GM19238 (cell line): ENCODE measurements around the gene MEGF6.

Experiments
- DNase-seq: peaks from one replicate; pipeline ENCODE4 v3.0.0; 2011; ENCODE audit warnings: low spot score; ENCODE audit not compliant: insufficient read length

The MEGF6 gene

DNA sequence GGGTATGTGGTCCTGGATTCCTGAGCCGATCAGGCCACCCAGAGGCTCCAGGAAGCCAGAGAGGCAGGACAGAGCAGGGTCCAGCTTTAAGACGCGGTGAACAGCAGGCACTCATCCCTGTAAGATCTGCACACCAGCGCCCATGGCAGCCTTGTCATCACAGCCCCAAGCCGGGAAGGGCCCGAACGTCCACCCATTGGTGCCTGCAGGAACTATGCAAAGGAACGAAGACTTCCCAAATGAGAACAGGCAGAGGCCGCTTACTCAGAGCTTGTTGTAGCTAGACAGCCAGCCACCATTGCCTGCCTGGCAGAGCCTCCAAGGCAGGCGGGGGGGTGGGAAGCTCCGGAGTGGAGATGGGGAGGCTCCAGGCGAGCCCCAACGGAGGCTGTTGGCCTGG is 169.0 kb downstream of the MEGF6 start:
- no peak for DNase-seq

DNA sequence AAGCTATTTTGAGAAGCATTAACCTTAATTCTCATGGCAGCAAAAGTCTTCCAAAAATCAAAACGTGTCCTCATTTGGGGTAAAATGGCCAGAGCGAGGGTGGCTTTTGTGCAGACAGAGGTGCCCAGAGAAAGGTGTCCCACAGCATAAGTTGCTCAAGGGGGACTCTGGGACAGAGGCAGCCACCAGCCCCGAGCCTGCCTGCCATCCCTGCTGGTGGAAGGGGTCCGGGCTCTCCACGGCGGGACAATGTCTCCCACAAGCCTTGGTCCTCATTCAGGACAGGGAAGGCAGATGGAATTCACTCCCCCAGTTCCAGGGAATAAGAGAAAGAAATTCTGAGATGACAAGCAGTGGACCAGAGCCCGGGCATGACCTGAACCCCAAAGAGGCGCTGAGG is 169.4 kb downstream of the MEGF6 start:
- DNase-seq: no peak

DNA sequence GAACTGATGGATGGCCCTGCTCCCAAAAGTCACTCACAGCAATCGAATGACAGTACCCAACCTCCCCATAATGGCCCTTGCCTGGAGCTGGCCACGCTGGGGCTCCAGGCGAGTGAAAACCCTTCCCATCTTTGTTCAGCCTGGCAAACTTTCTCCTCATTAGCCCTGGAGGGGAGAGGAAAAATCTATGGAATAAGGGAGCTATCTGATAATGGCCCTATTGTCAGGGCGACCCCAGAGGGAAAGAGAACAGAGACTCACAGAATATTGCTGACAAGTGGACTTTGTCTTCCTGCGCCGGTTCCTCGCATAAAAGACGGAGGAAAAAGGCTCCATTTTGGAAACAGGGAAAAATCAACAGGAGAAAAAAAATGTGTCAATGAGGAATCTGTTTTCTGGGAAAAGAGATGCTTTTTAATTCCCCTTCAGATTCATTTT is 169.9 kb downstream of the MEGF6 start:
- DNase-seq: no peak

DNA sequence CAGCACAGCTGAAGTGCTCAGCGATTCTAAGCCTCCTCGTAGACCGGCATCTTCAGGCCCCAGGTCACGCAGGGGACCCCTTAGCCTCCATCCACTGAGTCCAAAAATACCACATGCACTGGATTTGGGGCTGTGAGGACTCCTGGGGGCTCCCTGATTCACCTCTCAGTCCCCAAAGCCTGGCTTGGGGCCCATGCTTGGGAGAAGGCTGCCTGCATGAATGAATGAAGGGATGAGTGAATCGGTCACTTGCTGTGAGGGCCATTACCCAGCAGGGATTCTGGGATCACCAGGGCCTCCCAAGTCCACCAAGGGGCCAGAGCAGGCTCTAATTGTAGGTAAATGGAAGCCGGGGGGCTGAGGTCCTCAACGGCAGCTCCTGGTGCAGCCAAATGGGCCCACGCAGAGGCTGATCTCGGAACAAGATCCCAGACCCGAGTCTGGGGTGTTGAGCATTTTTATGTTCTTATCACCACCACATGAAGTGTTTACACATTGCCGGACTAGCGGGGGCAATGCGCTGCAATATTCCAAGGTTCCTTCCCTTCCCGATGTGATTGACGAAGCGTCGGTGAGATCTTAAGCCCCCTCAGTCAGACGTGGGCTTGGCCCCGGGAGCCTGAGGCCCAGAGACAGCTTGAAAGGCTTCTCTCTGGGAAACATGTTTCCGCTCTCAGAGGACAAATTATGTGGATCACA is 170.4 kb downstream of the MEGF6 start:
- DNase-seq: no peak

DNA sequence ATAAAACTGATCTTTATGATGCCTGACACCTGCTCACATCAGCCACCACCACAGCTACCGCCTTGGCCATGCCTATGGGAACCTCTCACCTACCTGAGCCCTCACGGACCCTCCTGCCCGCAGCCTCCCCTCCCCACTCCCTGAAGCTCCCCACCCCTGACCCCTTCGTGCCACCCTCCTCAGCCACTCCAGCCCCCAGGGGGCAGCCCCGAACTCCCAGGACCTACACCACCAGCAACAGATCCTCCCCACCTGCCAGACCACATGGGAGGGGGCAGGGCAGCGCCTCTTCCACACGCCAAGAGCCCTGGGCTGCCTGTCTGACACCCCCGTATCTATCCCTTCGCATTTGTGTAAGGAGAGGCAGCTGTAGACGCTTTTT is 171.0 kb downstream of the MEGF6 start:
- no peak for DNase-seq
